OCI-LY3 (cell line): ENCODE data around the gene ARMC12.

Experiments
- CTCF ChIP-seq: fragments of 200-600, 300-600 bp; sonication (generic); IDR thresholded peaks from 2 replicates; pipeline ENCODE4 v1.5.1; 2014; ENCODE audit warnings: antibody characterized with exemption, low read length, low read depth
- EZH2phosphoT487 ChIP-seq: fragments of 200-600 bp; shearing (Covaris generic); IDR thresholded peaks from 2 replicates; pipeline ENCODE4 v1.6.1; 2018; ENCODE audit warnings: antibody characterized with exemption, mixed run types, low read depth

DNA sequence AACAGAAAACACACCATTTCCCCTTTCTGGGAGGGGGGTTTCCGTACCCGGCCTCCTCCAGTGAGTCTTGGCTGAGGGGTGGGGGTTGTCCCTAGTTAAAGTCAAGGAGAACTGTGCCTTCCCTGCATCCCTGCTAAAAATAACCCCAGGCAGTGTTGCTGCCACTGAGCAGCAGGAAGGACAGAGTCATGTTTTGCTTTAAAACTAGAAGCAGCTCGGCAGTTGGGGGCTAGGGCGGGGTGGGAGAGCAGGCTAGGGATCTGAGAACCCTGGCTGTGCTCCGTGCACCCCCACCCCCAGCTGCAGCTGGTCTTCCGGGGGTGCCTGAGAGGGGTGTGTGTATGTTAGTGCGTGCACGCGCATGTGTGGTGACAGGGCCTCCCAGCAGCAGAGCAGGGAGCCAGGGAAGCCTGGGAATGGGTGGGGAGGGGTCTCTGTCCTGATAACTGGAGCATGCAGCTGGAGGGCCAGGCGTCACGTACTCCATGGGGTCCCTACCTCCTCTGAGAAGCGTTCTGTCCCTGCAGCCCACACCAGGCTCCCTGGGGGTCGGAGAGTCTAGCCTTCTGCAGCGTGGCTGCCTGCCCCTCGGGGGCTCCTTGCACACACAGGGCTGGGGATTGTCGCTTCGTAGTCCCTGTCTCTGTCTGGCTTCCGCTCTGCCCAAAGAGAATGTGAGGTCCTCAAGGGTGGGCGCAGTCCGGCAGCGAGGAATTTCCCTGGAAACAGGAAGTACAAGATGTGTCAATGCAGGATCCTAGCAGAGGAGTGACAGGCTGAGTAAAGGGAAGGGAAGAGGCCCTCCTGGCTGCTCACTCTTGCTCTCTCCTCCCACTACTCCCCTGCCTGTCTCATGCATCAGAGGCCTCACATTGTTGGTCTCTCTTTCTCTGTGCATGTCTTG is 16.8 kb upstream of the ARMC12 start:
- no peak for TF ChIP-seq EZH2phosphoT487
- no peak for TF ChIP-seq CTCF
